Right lobe of liver (tissue), 6 donors: ENCODE data around the gene SLC7A1. TPM values are rescaled to one million over a fixed set of nuclear protein-coding genes. Genes with fewer than 3 reads are reported as not detected.

Experiments
- ATAC-seq, 4 donors: fragments of 200-7000 bp; cut with Tn5 transposase; one replicate each; pipeline ENCODE4 v1.9.1; 2020; ENCODE audit warnings: mild to moderate bottlenecking in 4 of 4, moderate library complexity in 4 of 4
- DNase-seq, 3 donors: peaks; one replicate each; pipeline ENCODE4 v3.0.0-alpha.2; 2020
- H3K27ac ChIP-seq, 3 donors: fragments of 200-600 bp; one replicate each; pipeline ENCODE4 v1.8.0; 2022
- H3K27me3 ChIP-seq, 2 donors: fragments of 200-600 bp; one replicate each; pipeline ENCODE4 v1.8.0; 2022
- H3K36me3 ChIP-seq, 4 donors: fragments of 200-600 bp; sonication (generic) in 1 of 4; one replicate each; pipeline versions ENCODE4 v1.5.1 to v1.8.0; 2017 to 2022; ENCODE audit warnings: control low read depth in 1 of 4
- H3K4me1 ChIP-seq, 4 donors: fragments of 200-600 bp; sonication (generic) in 1 of 4; one replicate each; pipeline versions ENCODE4 v1.5.1 to v1.8.0; 2017 to 2022; ENCODE audit warnings: control low read depth in 1 of 4
- H3K4me3 ChIP-seq, 3 donors: fragments of 200-600 bp; one replicate each; pipeline ENCODE4 v1.8.0; 2022
- H3K9me3 ChIP-seq, 4 donors: fragments of 200-600 bp; sonication (generic) in 1 of 4; one replicate each; pipeline versions ENCODE4 v1.5.1 to v1.8.0; 2017 to 2022; ENCODE audit warnings: control low read depth in 1 of 4
- POLR2A ChIP-seq: fragments of 450-650 bp; IDR thresholded peaks from one replicate; pipeline ENCODE4 v1.6.1; 2017; ENCODE audit warnings: antibody characterized with exemption, mild to moderate bottlenecking
- WGBS: methylation state at CpG from one replicate; pipeline ENCODE4 v1.1.6; 2018; ENCODE audit warnings: low coverage, low lambda C conversion rate; ENCODE audit not compliant: insufficient coverage; ENCODE audit errors: missing lambda C conversion rate; 5-methylcytosine and 5-hydroxymethylcytosine counted together
- intact Hi-C, 2 donors: fragments of 100-400 bp; cut with DNase I; formaldehyde crosslinking; loops; one replicate each; pipeline versions ENCODE4 v1.11.2 to v1.14.1; 2022
- total RNA-seq, 6 experiments: library from RNA; depleted of rRNA in 2 of 6; stranded (reverse); fragments of >200 nt in 2 of 6; fragmentation: NEBNext Ultra II Directional in 3 of 6; extraction: Animal tissue kit (Norgen Biotek cat#: 25700) in 3 of 6; gene quantifications; one replicate each; pipeline versions ENCODE4 v1.1.0 to v1.2.4, GENCODE V29; 2016 to 2023
- TF ChIP-seq, protein P1 (sequence below), 4 donors: fragments of 200-600 bp in 3 of 4; fragments of 450-650 bp in 1 of 4; IDR thresholded peaks; one replicate each; pipeline versions ENCODE4 v1.5.1 to v1.8.0; 2016 to 2022; ENCODE audit warnings: antibody characterized with exemption in 4 of 4, mild to moderate bottlenecking in 2 of 4
- donor health status: DM: no; HTN: yes; CAD: no.
- donor health status: DM: no; HTN: no; CAD: no.
- donor health status: DM: no; HTN: no; CAD: no.
- donor health status: DM: no; HTN: yes; CAD: no.
- donor health status: DM: no; HTN: yes; CAD: no.

The SLC7A1 gene
- total RNA-seq, 6 experiments from 2014 or later: 0.70 to 6.5 (median 3.7) TPM

GRCh38 chr13:29484236-29484635 lies 111.3 kb downstream of the SLC7A1 start:
- no peaks in the 10 kb centered on the region for H3K9me3 ChIP-seq
- H3K27me3 ChIP-seq: no peaks in the 10 kb centered on the region
- no peaks in the 10 kb centered on the region for H3K36me3 ChIP-seq
- H3K4me3 ChIP-seq: no peak overlapping the region
- ATAC-seq (no peak), DNase-seq (no peak)
- no peak overlapping the region for H3K27ac ChIP-seq
- WGBS: 66% methylated on average over 2 of the region's 7 CpGs
- no peaks in the 10 kb centered on the region for H3K4me1 ChIP-seq
- intact Hi-C loops: no loop called here
- TF ChIP-seq POLR2A: no peak
- TF ChIP-seq, protein P1, sequence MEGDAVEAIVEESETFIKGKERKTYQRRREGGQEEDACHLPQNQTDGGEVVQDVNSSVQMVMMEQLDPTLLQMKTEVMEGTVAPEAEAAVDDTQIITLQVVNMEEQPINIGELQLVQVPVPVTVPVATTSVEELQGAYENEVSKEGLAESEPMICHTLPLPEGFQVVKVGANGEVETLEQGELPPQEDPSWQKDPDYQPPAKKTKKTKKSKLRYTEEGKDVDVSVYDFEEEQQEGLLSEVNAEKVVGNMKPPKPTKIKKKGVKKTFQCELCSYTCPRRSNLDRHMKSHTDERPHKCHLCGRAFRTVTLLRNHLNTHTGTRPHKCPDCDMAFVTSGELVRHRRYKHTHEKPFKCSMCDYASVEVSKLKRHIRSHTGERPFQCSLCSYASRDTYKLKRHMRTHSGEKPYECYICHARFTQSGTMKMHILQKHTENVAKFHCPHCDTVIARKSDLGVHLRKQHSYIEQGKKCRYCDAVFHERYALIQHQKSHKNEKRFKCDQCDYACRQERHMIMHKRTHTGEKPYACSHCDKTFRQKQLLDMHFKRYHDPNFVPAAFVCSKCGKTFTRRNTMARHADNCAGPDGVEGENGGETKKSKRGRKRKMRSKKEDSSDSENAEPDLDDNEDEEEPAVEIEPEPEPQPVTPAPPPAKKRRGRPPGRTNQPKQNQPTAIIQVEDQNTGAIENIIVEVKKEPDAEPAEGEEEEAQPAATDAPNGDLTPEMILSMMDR (IDR thresholded peaks at IDR 0.05): no peak

GRCh38 chr13:29483623-29484022 lies 111.9 kb downstream of the SLC7A1 start:
- 82% methylated on average over 4 of the region's 4 CpGs for WGBS
- intact Hi-C loops: no loop called here
- ATAC-seq (no peak), DNase-seq (no peak)
- H3K36me3 ChIP-seq: no peaks in the 10 kb centered on the region
- TF ChIP-seq POLR2A: no peak
- TF ChIP-seq, protein P1 (IDR thresholded peaks at IDR 0.05): no peak
- H3K27ac ChIP-seq: no peak overlapping the region
- no peak overlapping the region for H3K4me3 ChIP-seq
- H3K9me3 ChIP-seq: no peaks in the 10 kb centered on the region
- H3K27me3 ChIP-seq: no peaks in the 10 kb centered on the region
- no peaks in the 10 kb centered on the region for H3K4me1 ChIP-seq

- H3K9me3 ChIP-seq: no peaks in the 10 kb centered on the region
- TF ChIP-seq, protein P1 (IDR thresholded peaks at IDR 0.05): no peak
- TF ChIP-seq POLR2A: no peak
- no peaks in the 10 kb centered on the region for H3K4me1 ChIP-seq
- no peak overlapping the region for H3K27ac ChIP-seq
- ATAC-seq (no peak), DNase-seq (no peak)
- intact Hi-C loops: no loop called here
- H3K36me3 ChIP-seq: no peaks in the 10 kb centered on the region
- H3K27me3 ChIP-seq: no peaks in the 10 kb centered on the region
- WGBS: 94% methylated on average over 5 of the region's 15 CpGs
- H3K4me3 ChIP-seq: no peak overlapping the region
Measured at GRCh38 chr13:29483211-29483610, 112.3 kb downstream of the SLC7A1 start.

DNA sequence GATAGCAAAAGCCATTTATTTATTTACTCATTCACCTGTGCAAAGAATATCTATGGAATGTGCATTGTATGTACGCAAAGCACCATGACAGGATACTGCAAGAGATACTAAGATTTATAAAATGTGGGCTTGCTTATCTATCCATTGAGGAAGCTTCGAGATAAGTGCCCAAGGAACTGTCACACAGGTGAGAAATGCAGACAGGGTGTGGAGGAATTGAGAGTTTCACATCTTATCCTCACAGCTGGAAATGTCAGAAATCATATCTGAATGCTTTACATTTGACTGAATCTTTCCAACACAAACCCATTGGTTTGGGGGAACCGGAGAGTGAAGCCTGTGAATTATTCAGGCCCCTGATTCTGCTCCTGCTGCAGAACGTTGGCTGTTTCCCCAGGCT lies 113.0 kb downstream of the SLC7A1 start:
- Histone ChIP-seq H3K27ac (no peak overlapping the region), H3K36me3 (no peaks in the 10 kb centered on the region), H3K27me3 (no peaks in the 10 kb centered on the region), H3K4me1 (no peaks in the 10 kb centered on the region), H3K4me3 (no peak overlapping the region), H3K9me3 (no peaks in the 10 kb centered on the region)
- TF ChIP-seq, protein P1 (IDR thresholded peaks at IDR 0.05): no peak
- TF ChIP-seq POLR2A: no peak
- intact Hi-C loops: no loop called here
- DNase-seq (no peak), ATAC-seq (no peak)
- WGBS: 70% methylated on average over 4 of the region's 4 CpGs

GRCh38 chr13:29481603-29482002 lies 113.9 kb downstream of the SLC7A1 start:
- Histone ChIP-seq H3K27me3 (no peaks in the 10 kb centered on the region), H3K36me3 (no peaks in the 10 kb centered on the region), H3K27ac (no peak overlapping the region), H3K4me1 (no peaks in the 10 kb centered on the region), H3K9me3 (no peaks in the 10 kb centered on the region), H3K4me3 (no peak overlapping the region)
- WGBS: 79% methylated on average over 5 of the region's 5 CpGs
- no peak for ATAC-seq
- intact Hi-C loops: no loop called here
- TF ChIP-seq POLR2A: no peak
- TF ChIP-seq, protein P1 (IDR thresholded peaks at IDR 0.05): no peak
- no peak for DNase-seq
